ENCODE data around the gene PTPRG.

Gene PTPRG

DNA sequence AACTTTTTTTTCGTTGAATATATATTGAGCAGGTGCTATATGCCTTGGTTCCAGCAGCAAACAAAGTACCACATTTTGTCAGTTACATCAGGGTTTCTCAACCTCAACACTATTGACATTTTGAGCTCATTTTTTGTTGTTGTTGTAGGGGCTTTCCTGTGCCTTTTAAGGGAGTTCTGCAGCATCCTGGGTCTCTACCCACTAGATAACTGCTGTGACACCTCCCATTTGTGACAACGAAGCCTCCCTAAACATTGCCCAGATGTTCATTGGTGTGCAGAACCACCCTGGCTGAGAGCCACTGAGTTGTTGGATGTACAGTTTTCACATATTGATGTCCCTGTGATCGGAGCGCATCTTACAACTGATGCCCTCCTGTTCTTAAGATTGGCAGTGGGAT is 382.6 kb downstream of the PTPRG start:
- DNase-seq: no peak

DNA sequence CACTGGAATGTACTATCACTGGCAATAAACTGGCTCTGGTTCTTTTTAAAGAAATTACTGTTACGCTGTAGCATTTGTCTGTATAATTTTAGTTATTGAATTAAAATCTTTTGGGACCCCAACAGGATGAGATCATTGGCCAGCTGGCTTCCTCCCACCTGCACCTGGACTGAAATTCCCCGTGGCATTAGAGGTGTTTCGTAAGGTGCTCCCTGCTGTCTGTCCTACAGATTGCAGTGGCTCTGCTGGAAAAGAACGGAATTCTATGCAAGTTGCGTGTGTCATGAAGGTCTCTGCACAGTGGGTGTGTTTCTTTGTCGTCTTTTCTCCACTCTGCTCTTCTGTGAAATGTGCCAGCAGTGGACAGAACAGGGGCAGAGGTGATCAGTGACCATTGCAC is 383.4 kb downstream of the PTPRG start:
- no peak for DNase-seq

DNA sequence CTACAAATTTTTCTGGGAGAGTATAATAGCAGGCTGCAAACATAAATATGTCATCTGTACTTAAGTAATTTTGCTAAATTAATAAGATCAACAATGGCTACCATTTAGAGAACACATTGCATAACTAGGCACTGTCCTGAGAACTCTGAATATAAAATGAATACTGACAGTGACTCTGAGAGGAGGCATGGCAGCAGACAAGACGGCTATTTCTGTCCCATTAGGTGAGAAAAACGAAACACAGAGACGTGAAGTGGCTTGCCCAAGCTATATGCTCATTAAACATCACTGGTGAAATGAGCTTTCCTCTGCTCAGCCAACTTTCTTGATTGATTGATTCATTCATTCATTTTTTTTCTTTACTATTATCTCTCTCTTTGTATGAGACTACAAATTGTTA is 384.3 kb downstream of the PTPRG start:
- DNase-seq: no peak

DNA sequence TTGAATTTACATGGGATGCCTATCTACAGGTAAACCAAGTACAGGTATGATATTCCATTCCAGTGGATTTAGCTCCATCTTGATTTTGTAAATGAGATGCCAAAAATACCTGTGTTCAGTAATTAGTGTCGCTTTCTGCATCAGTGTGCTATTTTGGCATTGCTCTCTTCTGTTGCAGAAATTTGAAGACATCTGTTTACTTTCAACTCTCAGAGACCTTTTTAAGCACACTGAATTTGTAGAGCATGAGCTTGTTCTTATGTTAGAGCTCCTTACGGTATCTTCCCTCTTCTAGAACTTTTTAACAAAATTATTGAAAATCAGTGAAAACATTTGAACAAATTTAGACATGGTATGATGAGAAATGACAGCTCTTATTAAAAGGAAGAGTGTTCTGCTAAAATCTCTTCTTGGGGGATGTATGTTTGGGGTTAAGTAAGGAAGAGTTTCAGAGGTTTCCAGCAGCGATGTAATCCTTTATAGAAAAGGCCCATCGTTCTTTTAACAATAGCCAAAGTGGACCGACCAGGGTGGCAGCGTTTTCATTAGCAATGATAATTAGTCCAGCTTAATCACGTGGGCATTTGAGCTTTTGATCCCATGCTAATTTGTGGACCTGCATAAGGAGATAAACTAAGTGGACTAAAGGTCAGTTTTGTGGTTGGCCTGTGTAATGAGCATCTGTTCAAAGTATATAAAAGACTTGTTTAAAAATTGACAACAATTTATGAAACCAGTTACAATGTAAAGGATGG is 385.4 kb downstream of the PTPRG start:
- DNase-seq: no peak

- DNase-seq: no peak
Measured at GRCh38 chr3:61947456-61947855, 386.1 kb downstream of the PTPRG start.

GRCh38 chr3:61948699-61949305 is 387.4 kb downstream of the PTPRG start:
- no peak for DNase-seq

DNA sequence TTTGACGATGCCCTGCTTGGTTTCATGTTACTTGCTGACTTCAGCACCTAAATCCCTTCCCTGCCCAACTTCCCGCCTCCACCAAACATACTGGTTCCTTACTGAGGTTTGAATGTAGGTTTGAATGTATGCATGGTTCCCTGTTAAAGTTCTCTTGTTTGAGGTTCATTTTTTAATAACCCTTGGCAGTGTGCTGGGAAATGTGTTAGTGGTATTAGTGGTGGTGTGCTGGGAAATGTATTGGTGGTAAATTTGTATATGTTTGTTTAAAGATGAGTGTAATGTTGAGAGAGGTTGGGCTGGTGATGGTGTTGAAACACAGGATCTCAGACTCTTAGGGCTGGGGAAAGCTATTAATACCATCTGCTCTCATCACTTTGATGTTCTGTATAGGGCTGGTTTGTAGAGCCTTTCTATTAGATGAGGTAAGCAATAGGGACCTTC is 392.7 kb downstream of the PTPRG start:
- no peak for DNase-seq

- no peak for DNase-seq
Measured at GRCh38 chr3:61955483-61955882, 394.1 kb downstream of the PTPRG start.

- no peak for DNase-seq
Measured at GRCh38 chr3:61956236-61956635, 394.9 kb downstream of the PTPRG start.

GRCh38 chr3:61957259-61957658 is 395.9 kb downstream of the PTPRG start:
- no peak for DNase-seq

DNA sequence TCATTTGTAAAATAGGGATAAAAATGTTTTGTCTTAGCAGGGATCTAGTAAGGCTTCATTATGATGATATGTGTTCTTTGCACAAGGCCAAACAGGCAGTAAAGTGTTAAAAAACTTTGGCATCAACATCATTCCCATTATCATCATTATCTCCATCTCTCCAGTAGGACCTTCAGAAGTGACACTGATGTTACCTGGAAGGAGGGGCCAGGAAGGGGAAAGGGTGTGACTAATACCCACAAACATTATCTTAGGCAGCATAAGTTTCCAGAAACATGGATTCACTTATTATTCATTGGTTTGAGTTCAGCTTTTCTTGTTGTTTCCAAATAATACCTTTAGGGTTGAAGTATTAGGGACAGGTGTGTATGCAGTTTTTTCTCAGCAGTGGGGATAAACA is 399.6 kb downstream of the PTPRG start:
- DNase-seq: no peak

- no peak for DNase-seq
Measured at GRCh38 chr3:61961900-61962299, 400.5 kb downstream of the PTPRG start.

- no peak for DNase-seq
Measured at GRCh38 chr3:61964566-61964965, 403.2 kb downstream of the PTPRG start.

GRCh38 chr3:61965770-61966131 is 404.4 kb downstream of the PTPRG start:
- DNase-seq: no peak

DNA sequence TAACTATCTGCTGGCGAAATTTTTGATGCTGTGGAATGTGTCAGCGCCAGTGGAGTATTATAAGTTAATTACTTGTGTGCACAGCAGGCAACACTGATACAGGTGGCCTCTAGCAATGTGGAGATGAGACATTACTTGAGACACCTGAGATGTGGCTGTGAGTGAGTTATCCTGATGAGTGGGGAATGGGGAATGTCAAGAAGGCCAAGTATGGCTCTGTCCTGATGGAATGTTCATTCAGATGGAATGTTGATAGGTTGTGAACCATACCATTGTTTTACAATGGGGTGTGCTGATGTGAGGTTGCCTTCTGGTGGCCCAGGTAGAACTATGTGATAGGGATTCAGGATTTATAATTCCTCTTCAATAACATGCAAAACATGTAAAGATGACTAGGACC is 404.8 kb downstream of the PTPRG start:
- no peak for DNase-seq

- DNase-seq: no peak
Measured at GRCh38 chr3:61967019-61967418, 405.6 kb downstream of the PTPRG start.

DNA sequence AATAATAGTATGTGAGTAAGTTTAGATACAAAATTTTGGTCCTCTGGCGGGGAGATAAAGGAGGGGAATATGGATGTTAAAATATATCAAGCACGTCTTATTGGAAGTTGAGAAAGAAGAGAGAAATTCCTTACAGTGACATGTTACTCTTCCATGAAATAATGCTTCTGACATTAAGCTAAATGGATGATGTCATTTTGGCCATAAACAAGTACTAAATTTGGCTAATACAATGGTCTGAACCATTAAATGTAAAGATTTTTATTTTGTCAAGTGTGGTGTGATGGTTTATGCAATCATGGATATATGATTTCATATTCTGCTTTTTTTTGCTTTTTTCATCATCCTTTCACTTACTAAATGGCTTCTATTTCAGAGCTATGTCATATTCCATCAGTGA is 406.6 kb downstream of the PTPRG start:
- DNase-seq: no peak

- no peak for DNase-seq
Measured at GRCh38 chr3:61974662-61975061, 413.3 kb downstream of the PTPRG start.

GRCh38 chr3:61975199-61975598 is 413.8 kb downstream of the PTPRG start:
- DNase-seq: no peak

- no peak for DNase-seq
Measured at GRCh38 chr3:61975936-61976335, 414.6 kb downstream of the PTPRG start.

- DNase-seq: no peak
Measured at GRCh38 chr3:61978460-61979419, 417.4 kb downstream of the PTPRG start.

DNA sequence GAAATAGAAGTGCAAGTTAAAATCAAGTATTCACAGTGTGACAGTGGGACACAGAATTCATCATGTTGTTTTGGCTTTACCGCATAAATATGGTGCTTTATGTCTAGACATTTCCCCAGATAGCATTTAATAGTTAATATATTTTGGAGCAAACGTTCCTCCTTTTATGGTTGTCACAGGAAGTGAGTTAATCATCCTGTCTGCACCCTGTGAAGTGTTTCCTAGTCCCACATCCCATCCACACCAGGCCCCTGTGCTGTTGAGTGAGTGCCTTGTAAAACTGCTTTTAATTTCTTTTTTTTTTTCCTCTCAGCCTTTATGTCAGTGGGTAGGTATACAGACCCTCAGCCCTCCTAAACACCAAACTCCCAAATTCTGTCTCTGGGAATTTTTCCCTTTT is 418.3 kb downstream of the PTPRG start:
- DNase-seq: no peak

DNA sequence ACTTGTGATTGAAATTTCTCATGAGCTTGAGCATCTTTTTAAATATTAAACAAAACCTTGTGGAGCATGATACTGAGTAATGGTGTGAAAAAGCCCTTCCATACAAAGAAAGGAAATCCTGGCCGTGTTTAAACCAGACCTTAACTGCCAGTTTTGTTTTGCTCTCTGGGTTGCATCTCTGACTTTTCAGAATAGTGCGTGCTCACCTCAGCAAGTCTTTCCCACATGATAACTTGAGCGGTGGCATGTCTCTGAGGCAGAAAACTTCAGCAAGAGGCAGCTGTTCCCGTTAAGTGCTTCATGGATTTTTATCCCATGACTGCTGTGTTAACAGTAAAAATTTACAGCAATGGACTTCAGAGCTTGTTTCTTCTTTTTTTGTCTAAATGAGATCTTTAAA is 418.7 kb downstream of the PTPRG start:
- no peak for DNase-seq

DNA sequence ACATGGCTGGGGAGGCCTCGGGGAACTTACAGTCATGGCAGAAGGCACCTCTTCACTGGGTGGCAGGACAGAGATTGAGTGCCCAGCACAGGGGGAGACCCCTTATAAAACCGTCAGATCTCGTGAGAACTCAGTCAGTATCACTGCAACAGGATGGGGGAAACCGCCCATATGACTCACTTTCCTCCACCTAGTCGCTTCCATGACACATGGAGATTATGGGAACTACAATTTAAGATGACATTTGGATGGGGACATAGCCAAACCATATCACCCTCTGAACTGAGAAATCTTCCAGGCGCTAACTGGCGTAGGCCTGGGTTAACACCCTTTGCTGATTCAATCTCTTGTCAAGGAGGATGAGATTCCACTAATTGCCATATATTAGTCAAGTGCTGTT is 419.7 kb downstream of the PTPRG start:
- DNase-seq: no peak

Data from NCI-H1694 (cell line).